WTC11 (cell line): ENCODE measurements around the gene MC2R.

Experiments
- CBFB ChIP-seq: sonication (generic); formaldehyde crosslinking; IDR thresholded peaks from 2 replicates; pipeline ENCODE4 v1.8.1; 2022; ENCODE audit warnings: mild to moderate bottlenecking, low read depth, missing genetic modification reagents
- NR3C1 ChIP-seq: sonication (generic); formaldehyde crosslinking; conservative IDR thresholded peaks from 2 replicates; pipeline ENCODE4 v1.8.1; 2023; ENCODE audit warnings: low read depth, mild to moderate bottlenecking, missing genetic modification reagents
- ZNF317 ChIP-seq: sonication (generic); formaldehyde crosslinking; IDR thresholded peaks from 2 replicates; pipeline ENCODE4 v1.8.1; 2023; ENCODE audit warnings: low read depth, mild to moderate bottlenecking, moderate library complexity, missing genetic modification reagents, borderline replicate concordance
- TF ChIP-seq, protein P1 (sequence below): fragments of 200-600 bp; IDR thresholded peaks from 2 replicates; pipeline ENCODE4 v1.8.0; 2022; ENCODE audit warnings: antibody characterized with exemption
- TF ChIP-seq, protein P2 (sequence below): sonication (generic); formaldehyde crosslinking; IDR thresholded peaks from 2 replicates; pipeline ENCODE4 v1.8.0; 2023; ENCODE audit warnings: missing genetic modification reagents
- TF ChIP-seq, protein P3 (sequence below): sonication (generic); formaldehyde crosslinking; IDR thresholded peaks from 2 replicates; pipeline ENCODE4 v1.8.0; 2022; ENCODE audit warnings: mild to moderate bottlenecking, missing genetic modification reagents
- TF ChIP-seq, protein P4 (sequence below): sonication (generic); formaldehyde crosslinking; conservative IDR thresholded peaks from 2 replicates; pipeline ENCODE4 v1.8.1; 2023; ENCODE audit warnings: mild to moderate bottlenecking, low read depth, missing genetic modification reagents, moderate library complexity
- TF ChIP-seq, protein P5 (sequence below): sonication (generic); formaldehyde crosslinking; IDR thresholded peaks from 2 replicates; pipeline ENCODE4 v1.8.0; 2022; ENCODE audit warnings: mild to moderate bottlenecking, missing genetic modification reagents

DNA sequence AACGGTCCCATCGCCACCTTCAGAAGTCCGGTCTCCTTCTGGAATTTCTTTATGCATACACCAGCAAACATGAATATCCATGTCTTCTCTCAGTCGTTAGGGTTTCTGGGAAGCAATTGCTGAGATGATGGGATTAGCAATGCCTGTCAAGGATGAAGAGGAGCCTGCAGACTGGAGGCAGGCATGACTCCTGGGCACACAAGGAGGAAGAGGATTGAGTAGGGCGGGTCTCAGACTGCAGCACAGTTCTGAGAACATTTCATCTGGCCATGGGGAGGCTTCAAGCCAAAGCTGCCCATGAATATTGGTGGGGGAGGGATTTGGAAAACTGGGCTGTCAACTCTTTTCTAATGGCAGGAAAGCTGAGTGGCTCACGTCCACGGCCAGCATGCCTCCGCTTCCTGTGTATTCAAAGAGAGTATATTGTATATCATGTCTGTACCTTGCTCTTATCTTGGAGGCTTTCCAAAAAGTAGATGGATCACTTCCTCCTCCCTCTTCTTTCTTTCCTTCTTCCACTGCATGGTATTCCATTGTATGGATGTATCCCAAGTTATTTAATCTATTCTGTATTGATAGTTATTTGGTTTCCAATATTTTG, 24.5 kb downstream of the MC2R start:
- TF ChIP-seq, protein P1, sequence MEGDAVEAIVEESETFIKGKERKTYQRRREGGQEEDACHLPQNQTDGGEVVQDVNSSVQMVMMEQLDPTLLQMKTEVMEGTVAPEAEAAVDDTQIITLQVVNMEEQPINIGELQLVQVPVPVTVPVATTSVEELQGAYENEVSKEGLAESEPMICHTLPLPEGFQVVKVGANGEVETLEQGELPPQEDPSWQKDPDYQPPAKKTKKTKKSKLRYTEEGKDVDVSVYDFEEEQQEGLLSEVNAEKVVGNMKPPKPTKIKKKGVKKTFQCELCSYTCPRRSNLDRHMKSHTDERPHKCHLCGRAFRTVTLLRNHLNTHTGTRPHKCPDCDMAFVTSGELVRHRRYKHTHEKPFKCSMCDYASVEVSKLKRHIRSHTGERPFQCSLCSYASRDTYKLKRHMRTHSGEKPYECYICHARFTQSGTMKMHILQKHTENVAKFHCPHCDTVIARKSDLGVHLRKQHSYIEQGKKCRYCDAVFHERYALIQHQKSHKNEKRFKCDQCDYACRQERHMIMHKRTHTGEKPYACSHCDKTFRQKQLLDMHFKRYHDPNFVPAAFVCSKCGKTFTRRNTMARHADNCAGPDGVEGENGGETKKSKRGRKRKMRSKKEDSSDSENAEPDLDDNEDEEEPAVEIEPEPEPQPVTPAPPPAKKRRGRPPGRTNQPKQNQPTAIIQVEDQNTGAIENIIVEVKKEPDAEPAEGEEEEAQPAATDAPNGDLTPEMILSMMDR: no peak
- TF ChIP-seq, protein P2, sequence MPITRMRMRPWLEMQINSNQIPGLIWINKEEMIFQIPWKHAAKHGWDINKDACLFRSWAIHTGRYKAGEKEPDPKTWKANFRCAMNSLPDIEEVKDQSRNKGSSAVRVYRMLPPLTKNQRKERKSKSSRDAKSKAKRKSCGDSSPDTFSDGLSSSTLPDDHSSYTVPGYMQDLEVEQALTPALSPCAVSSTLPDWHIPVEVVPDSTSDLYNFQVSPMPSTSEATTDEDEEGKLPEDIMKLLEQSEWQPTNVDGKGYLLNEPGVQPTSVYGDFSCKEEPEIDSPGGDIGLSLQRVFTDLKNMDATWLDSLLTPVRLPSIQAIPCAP (CRISPR knock-in tag): no peak
- TF ChIP-seq, protein P3, sequence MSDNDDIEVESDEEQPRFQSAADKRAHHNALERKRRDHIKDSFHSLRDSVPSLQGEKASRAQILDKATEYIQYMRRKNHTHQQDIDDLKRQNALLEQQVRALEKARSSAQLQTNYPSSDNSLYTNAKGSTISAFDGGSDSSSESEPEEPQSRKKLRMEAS (CRISPR knock-in tag): no peak
- TF ChIP-seq CBFB (CRISPR knock-in tag): no peak
- TF ChIP-seq, protein P4, sequence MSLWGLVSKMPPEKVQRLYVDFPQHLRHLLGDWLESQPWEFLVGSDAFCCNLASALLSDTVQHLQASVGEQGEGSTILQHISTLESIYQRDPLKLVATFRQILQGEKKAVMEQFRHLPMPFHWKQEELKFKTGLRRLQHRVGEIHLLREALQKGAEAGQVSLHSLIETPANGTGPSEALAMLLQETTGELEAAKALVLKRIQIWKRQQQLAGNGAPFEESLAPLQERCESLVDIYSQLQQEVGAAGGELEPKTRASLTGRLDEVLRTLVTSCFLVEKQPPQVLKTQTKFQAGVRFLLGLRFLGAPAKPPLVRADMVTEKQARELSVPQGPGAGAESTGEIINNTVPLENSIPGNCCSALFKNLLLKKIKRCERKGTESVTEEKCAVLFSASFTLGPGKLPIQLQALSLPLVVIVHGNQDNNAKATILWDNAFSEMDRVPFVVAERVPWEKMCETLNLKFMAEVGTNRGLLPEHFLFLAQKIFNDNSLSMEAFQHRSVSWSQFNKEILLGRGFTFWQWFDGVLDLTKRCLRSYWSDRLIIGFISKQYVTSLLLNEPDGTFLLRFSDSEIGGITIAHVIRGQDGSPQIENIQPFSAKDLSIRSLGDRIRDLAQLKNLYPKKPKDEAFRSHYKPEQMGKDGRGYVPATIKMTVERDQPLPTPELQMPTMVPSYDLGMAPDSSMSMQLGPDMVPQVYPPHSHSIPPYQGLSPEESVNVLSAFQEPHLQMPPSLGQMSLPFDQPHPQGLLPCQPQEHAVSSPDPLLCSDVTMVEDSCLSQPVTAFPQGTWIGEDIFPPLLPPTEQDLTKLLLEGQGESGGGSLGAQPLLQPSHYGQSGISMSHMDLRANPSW (CRISPR knock-in tag): no peak
- no peak for TF ChIP-seq NR3C1 (CRISPR knock-in tag)
- TF ChIP-seq, protein P5, sequence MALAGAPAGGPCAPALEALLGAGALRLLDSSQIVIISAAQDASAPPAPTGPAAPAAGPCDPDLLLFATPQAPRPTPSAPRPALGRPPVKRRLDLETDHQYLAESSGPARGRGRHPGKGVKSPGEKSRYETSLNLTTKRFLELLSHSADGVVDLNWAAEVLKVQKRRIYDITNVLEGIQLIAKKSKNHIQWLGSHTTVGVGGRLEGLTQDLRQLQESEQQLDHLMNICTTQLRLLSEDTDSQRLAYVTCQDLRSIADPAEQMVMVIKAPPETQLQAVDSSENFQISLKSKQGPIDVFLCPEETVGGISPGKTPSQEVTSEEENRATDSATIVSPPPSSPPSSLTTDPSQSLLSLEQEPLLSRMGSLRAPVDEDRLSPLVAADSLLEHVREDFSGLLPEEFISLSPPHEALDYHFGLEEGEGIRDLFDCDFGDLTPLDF (CRISPR knock-in tag): no peak
- TF ChIP-seq ZNF317 (CRISPR knock-in tag): no peak
